HG03565 (cell line): Measurements from ENCODE around the gene DPEP2NB.
"Not testable (repeated sequence)": the region's sequence is repeated elsewhere in the genome, so short reads cannot be mapped to it uniquely, and the experiment has no call there.

ENCODE experiments used
- ATAC-seq: cut with Tn5 transposase; IDR thresholded peaks from one replicate; pipeline ENCODE4 v1.9.1; 2021; ENCODE audit warnings: mild to moderate bottlenecking, moderate library complexity; ENCODE audit not compliant: unreplicated experiment

The DPEP2NB gene

GRCh38 chr16:68019167-68019680 is 3.5 kb upstream of the DPEP2NB start:
- ATAC-seq, result no peak

DNA sequence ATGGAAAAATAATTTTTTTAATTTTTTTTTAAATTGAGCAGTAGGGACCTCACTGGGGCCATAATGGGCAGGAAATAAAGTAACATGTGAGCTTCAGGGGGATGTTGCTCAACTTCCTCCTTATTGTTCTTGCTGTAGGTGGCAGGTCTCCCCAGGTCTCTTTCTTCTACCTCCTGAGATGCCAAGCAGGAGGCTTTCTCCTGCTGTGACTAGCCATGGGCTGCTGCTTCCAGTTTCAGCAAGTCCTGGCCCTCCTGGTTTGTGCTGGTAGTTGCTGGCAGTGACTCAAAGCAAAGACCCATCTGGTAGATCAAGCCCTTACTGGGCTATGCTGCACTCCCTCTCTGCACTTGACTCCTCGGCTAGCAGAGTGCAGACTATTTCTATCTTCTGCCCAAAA is 2.3 kb downstream of the DPEP2NB start:
- ATAC-seq, result no peak

- not testable (repeated sequence) for ATAC-seq
These were observed 5.8 kb downstream of the DPEP2NB start for GRCh38 chr16:68009872-68010271.

DNA sequence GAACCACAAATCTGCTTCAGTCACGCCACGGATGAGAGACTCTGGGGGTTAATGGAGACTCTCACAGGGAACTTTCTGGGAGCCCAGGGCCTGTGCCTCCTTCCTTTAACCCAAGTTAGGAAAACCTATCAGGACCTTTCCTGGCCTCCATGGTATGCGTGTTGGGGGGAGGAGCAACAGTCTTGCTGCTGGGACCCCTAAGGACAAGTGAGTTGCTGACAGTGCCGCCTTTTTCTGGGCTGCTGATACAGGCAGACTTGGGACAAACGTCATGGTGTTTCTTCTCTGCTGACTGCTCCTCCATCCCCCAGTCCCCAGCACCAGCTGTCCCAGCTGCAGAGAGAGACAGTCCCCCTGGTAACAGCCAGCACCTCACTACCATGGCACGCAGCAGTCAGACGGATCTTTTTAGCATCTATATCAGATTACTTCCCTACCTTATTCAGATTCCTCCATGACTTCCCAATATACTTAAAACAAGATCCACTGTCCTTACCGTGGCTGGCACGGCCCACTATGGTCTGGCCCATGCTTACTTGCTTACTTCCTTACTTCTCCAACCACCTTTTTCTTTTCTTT is 6.5 kb downstream of the DPEP2NB start:
- no peak for ATAC-seq

- ATAC-seq, result no peak
These were observed 9.9 kb downstream of the DPEP2NB start for GRCh38 chr16:68005786-68006286.

GRCh38 chr16:68005211-68005610 is 10.5 kb downstream of the DPEP2NB start:
- no peak for ATAC-seq

GRCh38 chr16:68003031-68003430 is 12.7 kb downstream of the DPEP2NB start:
- ATAC-seq, result no peak

GRCh38 chr16:68000450-68000849 is 15.3 kb downstream of the DPEP2NB start:
- no peak for ATAC-seq

DNA sequence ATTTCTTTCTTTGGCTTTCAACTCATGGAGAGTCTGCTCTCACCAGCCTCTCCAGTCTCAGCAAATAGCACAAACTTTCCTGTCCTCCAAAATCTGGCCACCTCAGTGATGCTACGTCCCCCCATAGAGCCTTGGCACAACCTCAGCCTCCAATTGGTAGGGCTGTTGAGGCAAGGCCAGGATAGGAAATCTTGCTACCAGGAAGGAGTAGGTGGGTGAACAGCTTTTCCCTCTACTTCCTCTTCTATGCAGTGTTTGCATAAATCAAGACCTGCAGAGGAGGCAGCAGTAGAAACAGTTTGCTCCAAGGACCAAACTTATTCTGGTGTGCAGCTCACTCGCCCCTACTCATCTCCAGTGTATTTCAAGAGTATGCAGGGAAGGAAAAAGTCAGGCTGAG is 15.7 kb downstream of the DPEP2NB start:
- ATAC-seq, result no peak

- not testable (repeated sequence) for ATAC-seq
These were observed 16.7 kb downstream of the DPEP2NB start, which contains the start of gene DPEP2 for GRCh38 chr16:67998779-67999688. Gene DPEP2, minus strand, starts transcription at chr16:67999484. Its CDS starts 6,272 bp downstream, at chr16:67993212.

- ATAC-seq, result not testable (repeated sequence)
These were observed 17.4 kb downstream of the DPEP2NB start for GRCh38 chr16:67998231-67998778.

DNA sequence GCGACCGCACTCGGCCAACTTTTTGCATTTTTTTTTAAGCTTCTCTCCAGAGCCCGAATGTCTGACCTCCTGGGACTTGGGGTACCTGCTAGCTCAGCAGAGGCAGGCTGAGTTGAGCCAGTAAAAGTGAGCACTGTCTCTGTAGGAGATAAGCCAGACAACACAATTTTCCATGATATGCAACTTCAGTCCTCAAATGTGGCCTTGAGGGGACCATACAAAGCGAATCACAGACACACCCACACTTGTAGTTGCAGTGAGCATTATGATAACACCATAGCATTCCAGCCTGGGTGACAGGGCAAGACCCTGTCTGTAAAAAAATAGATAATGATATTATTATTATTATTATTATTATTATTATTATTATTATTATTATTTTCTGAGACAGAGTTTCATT is 19.0 kb downstream of the DPEP2NB start:
- no peak for ATAC-seq

- ATAC-seq, result no peak
These were observed 20.3 kb downstream of the DPEP2NB start for GRCh38 chr16:67995423-67995822.

GRCh38 chr16:67994040-67994408 is 21.7 kb downstream of the DPEP2NB start:
- ATAC-seq, result not testable (repeated sequence)

DNA sequence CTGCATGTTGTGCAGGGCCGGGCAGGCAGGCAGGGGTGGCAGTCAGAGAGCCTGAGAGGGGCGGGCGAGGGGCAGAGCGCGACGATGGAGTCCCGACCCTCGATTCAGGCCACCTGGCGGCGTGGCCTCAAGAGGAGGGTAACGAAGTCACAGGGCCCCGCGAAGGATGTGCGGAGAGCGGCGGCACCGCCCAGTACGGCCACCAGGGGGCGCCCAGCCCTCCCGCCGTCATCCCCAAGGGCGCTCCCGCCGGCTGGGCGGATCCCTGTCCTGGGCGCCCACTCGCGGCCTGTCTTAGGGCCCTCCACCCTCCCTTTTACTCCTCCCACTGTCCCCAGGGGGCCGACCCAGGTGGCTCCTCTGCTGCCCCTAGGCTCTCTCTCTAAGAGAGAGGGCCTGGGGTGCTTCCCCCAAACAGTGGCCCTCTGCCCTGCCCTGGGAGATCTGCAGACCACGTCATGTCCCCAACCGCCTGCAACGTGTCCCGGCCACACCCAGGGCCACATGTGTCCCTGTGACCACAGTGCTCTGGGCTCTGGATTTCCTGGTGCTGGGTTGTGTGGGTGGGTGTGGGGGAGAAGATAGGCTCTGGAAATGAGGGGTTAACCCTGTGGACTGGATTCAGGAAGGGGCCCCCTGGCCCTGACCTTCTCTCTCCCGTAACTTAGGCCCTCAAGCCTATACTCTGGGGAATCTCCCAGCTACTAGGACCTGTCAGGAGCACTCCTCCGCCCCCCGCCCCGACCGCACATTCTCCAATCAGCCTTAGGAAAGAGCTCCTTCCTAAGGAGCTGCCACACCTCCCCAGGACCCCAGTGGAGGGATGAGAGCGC is 22.3 kb downstream of the DPEP2NB start:
- ATAC-seq, result peak; percentile 54

GRCh38 chr16:67992661-67993206 is 23.0 kb downstream of the DPEP2NB start:
- ATAC-seq, result no peak

- no peak for ATAC-seq
These were observed 25.7 kb downstream of the DPEP2NB start for GRCh38 chr16:67990018-67990386.

- ATAC-seq, result no peak
These were observed 26.2 kb downstream of the DPEP2NB start for GRCh38 chr16:67989322-67990017.

DNA sequence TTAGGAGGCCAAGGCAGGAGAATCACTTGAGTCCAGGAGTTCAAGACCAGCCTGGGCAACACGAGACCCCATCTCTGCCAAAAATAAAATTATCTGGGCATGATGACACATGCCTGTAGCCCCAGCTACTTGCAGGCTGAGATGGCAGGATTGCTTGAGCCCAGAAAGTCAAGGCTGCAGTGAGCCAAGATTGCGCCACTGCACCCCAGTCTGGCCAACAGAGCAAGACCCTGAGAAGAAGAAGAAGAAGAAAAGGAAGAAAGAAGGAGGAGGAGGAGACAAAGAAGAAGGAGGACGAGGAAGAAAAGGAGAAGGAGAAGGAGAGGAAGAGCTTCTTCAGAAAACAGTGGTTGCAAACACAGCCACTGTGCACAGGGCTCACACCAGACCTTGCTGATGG is 27.0 kb downstream of the DPEP2NB start:
- ATAC-seq, result no peak
